ENCODE results near the gene ZGPAT. TPM values are rescaled to one million over a fixed set of nuclear protein-coding genes. Genes with fewer than 3 reads are reported as not detected.

Gene ZGPAT
- total and polyA plus RNA-seq, 10 of the 15 experiments (the other 5 are each of a cell fraction or from before 2014, with no cell fraction given) = 0.58 to 52.9 (median 18.0) TPM

DNA sequence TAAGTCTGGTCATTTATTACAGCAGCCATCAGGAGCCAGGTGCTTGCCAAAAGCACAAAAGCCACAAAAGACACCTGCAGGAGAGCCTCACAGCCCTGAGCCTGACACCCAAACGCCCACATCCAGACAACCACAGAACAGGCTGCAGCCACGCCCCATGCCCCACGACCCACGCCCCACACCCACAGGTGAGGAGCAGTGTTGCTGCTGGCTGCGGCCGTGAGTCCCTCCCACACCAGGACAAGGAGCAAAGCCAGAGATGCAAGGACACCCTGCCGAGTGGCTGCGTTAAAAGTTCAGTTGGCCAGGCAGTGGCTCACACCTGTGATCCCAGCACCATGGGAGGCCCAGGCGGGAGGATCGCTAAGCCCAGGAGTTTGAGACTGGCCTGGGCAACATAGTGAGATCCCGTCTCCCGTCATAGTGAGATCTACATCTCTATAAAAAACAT lies 74.7 kb downstream of the ZGPAT start:
- no peak overlapping the region for H3K9ac ChIP-seq (ENCODE audit: control insufficient read depth, insufficient read depth, low read length)
- H3K4me2 ChIP-seq (ENCODE audit: control insufficient read depth, insufficient read depth) = no peak overlapping the region
- peaks cover 3% of the 10 kb centered on the region; the same call in 1 of the 3 replicates for H3K9me3 ChIP-seq (replicated peaks; ENCODE audit: control insufficient read depth, insufficient read depth, low read length)
- peaks cover 8% of the 10 kb centered on the region for H3K4me1 ChIP-seq (ENCODE audit: control insufficient read depth, insufficient read depth, low read length)
- H3K27me3 ChIP-seq (replicated peaks in 1 of 2; ENCODE audit: control insufficient read depth in 2 of 2, insufficient read depth in 2 of 2, low read length in 1 of 2) = no peaks in the 10 kb centered on the region
- intact Hi-C loops (cut with micrococcal nuclease; ENCODE audit: unreplicated experiment) (no loop called here), in situ Hi-C loops (cut with MboI) (no loop called here)
- DNase-seq (ENCODE audit: low read depth, low spot score) (no peak), FAIRE-seq (no peak), ATAC-seq (no peak; the same call in 1 of the 3 replicates)
- no peaks in the 10 kb centered on the region for H3K79me2 ChIP-seq (ENCODE audit: control insufficient read depth, insufficient read depth, low read length)
- ChIA-PET SMC1A (ENCODE audit: uncharacterized antibody, unreplicated experiment) (no interaction called here), CTCF (interaction anchor here (1.3 kb wide), 1 partner anchor 77 kb away, joined by 5 read pairs; no protein-coding TSS in a partner anchor), RAD21 (ENCODE audit: unreplicated experiment) (interaction anchor here (1.3 kb wide), 1 partner anchor 82 kb away, joined by 4 read pairs; the partner anchor contains the start of gene TPD52L2), POLR2A (no interaction called here)
- H4K20me1 ChIP-seq (ENCODE audit: control insufficient read depth, insufficient read depth) = no peaks in the 10 kb centered on the region
- no TSS peak for BruUV-seq (replicated peaks)
- TF ChIP-seq RBBP5 (conservative IDR thresholded peaks at IDR 0.05) = no peak
- no peak for TF ChIP-seq TCF7 (IDR thresholded peaks at IDR 0.05; ENCODE audit: borderline replicate concordance)
- TF ChIP-seq, protein P1, sequence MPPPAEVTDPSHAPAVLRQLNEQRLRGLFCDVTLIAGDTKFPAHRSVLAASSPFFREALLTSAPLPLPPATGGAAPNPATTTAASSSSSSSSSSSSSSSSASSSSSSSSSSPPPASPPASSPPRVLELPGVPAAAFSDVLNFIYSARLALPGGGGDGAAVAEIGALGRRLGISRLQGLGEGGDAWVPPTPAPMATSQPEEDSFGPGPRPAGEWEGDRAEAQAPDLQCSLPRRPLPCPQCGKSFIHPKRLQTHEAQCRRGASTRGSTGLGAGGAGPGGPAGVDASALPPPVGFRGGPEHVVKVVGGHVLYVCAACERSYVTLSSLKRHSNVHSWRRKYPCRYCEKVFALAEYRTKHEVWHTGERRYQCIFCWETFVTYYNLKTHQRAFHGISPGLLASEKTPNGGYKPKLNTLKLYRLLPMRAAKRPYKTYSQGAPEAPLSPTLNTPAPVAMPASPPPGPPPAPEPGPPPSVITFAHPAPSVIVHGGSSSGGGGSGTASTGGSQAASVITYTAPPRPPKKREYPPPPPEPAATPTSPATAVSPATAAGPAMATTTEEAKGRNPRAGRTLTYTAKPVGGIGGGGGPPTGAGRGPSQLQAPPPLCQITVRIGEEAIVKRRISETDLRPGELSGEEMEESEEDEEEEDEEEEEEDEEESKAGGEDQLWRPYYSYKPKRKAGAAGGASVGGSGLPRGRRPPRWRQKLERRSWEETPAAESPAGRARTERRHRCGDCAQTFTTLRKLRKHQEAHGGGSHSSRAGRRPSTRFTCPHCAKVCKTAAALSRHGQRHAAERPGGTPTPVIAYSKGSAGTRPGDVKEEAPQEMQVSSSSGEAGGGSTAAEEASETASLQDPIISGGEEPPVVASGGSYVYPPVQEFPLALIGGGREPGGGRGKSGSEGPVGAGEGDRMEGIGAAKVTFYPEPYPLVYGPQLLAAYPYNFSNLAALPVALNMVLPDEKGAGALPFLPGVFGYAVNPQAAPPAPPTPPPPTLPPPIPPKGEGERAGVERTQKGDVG (CRISPR knock-in tag; IDR thresholded peaks at IDR 0.05) = no peak
- no peak for TF ChIP-seq MEF2B (IDR thresholded peaks at IDR 0.05; ENCODE audit: partially characterized antibody, poor library complexity, severe bottlenecking)
- TF ChIP-seq, protein P2, sequence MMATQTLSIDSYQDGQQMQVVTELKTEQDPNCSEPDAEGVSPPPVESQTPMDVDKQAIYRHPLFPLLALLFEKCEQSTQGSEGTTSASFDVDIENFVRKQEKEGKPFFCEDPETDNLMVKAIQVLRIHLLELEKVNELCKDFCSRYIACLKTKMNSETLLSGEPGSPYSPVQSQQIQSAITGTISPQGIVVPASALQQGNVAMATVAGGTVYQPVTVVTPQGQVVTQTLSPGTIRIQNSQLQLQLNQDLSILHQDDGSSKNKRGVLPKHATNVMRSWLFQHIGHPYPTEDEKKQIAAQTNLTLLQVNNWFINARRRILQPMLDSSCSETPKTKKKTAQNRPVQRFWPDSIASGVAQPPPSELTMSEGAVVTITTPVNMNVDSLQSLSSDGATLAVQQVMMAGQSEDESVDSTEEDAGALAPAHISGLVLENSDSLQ (IDR thresholded peaks at IDR 0.05) = no peak
- TF ChIP-seq, protein P3, sequence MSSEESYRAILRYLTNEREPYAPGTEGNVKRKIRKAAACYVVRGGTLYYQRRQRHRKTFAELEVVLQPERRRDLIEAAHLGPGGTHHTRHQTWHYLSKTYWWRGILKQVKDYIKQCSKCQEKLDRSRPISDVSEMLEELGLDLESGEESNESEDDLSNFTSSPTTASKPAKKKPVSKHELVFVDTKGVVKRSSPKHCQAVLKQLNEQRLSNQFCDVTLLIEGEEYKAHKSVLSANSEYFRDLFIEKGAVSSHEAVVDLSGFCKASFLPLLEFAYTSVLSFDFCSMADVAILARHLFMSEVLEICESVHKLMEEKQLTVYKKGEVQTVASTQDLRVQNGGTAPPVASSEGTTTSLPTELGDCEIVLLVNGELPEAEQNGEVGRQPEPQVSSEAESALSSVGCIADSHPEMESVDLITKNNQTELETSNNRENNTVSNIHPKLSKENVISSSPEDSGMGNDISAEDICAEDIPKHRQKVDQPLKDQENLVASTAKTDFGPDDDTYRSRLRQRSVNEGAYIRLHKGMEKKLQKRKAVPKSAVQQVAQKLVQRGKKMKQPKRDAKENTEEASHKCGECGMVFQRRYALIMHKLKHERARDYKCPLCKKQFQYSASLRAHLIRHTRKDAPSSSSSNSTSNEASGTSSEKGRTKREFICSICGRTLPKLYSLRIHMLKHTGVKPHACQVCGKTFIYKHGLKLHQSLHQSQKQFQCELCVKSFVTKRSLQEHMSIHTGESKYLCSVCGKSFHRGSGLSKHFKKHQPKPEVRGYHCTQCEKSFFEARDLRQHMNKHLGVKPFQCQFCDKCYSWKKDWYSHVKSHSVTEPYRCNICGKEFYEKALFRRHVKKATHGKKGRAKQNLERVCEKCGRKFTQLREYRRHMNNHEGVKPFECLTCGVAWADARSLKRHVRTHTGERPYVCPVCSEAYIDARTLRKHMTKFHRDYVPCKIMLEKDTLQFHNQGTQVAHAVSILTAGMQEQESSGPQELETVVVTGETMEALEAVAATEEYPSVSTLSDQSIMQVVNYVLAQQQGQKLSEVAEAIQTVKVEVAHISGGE (CRISPR knock-in tag; IDR thresholded peaks at IDR 0.05) = no peak
- TF ChIP-seq ATF7 (IDR thresholded peaks at IDR 0.05; ENCODE audit: low read depth) = no peak
- TF ChIP-seq SIN3A (IDR thresholded peaks at IDR 0.05; ENCODE audit: low read depth, low read length) = no peak
- no peak for TF ChIP-seq GABPA (IDR thresholded peaks at IDR 0.05; ENCODE audit: low read depth)
- TF ChIP-seq, protein P4, sequence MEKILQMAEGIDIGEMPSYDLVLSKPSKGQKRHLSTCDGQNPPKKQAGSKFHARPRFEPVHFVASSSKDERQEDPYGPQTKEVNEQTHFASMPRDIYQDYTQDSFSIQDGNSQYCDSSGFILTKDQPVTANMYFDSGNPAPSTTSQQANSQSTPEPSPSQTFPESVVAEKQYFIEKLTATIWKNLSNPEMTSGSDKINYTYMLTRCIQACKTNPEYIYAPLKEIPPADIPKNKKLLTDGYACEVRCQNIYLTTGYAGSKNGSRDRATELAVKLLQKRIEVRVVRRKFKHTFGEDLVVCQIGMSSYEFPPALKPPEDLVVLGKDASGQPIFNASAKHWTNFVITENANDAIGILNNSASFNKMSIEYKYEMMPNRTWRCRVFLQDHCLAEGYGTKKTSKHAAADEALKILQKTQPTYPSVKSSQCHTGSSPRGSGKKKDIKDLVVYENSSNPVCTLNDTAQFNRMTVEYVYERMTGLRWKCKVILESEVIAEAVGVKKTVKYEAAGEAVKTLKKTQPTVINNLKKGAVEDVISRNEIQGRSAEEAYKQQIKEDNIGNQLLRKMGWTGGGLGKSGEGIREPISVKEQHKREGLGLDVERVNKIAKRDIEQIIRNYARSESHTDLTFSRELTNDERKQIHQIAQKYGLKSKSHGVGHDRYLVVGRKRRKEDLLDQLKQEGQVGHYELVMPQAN (conservative IDR thresholded peaks at IDR 0.05) = no peak
- TF ChIP-seq YY1 (IDR thresholded peaks at IDR 0.05; ENCODE audit: low read depth, low read length) = no peak
- no peak for TF ChIP-seq ZBED1 (IDR thresholded peaks at IDR 0.05; ENCODE audit: borderline replicate concordance)
- TF ChIP-seq HDAC6 (IDR thresholded peaks at IDR 0.05; ENCODE audit: unreplicated experiment) = no peak
- TF ChIP-seq SREBF1 (IDR thresholded peaks at IDR 0.05; ENCODE audit: low read length) = no peak
- 64% methylated on average over 12 of the region's 12 CpGs for WGBS (ENCODE audit: insufficient coverage, insufficient replicate concordance, low lambda C conversion rate, missing lambda C conversion rate)
- H3K4me3 ChIP-seq = no peak overlapping the region
- H2AFZ ChIP-seq (ENCODE audit: control insufficient read depth, low read depth, low read length) = no peak overlapping the region
- H3K27ac ChIP-seq (ENCODE audit: control insufficient read depth, insufficient read depth) = no peak overlapping the region
- no peaks in the 10 kb centered on the region for H3K36me3 ChIP-seq (ENCODE audit: control insufficient read depth in 2 of 2, insufficient read depth in 2 of 2, low read length in 1 of 2)

Measured in GM12878 (cell line).